Kidney glomerular epithelial cell (primary cell): ENCODE data around the gene EIF5.
A peak's percentile ranks its signal among the peaks of the same experiment; 100 is the strongest.

Experiments used
- DNase-seq: peaks from one replicate; lab custom pipeline; 2025; lab: John Stamatoyannopoulos, UW

EIF5 gene

GRCh38 chr14:103310576-103311095, 23.4 kb upstream of the EIF5 start:
- no peak for DNase-seq

GRCh38 chr14:103311171-103311997, 22.7 kb upstream of the EIF5 start:
- DNase-seq, result no peak

- DNase-seq, result no peak
Measured at GRCh38 chr14:103312006-103312635, 21.9 kb upstream of the EIF5 start.

GRCh38 chr14:103313704-103314103, 20.3 kb upstream of the EIF5 start:
- DNase-seq, result no peak

- no peak for DNase-seq
Measured at GRCh38 chr14:103314496-103315277, 19.4 kb upstream of the EIF5 start.

- DNase-seq, result no peak
Measured at GRCh38 chr14:103315351-103315911, 18.6 kb upstream of the EIF5 start.

GRCh38 chr14:103315941-103316340, 18.1 kb upstream of the EIF5 start:
- no peak for DNase-seq

GRCh38 chr14:103316721-103317121, 17.3 kb upstream of the EIF5 start:
- DNase-seq, result no peak

GRCh38 chr14:103317251-103317650, 16.8 kb upstream of the EIF5 start:
- DNase-seq, result no peak

GRCh38 chr14:103317976-103318580, 16.0 kb upstream of the EIF5 start:
- DNase-seq, result no peak

GRCh38 chr14:103318750-103319419, 15.2 kb upstream of the EIF5 start:
- DNase-seq, result no peak

GRCh38 chr14:103319422-103319821, 14.6 kb upstream of the EIF5 start:
- DNase-seq, result no peak

- DNase-seq, result no peak
Measured at GRCh38 chr14:103326078-103326477, 8.0 kb upstream of the EIF5 start.

- DNase-seq, result no peak
Measured at GRCh38 chr14:103328941-103329340, 5.1 kb upstream of the EIF5 start.

- peak; percentile 39 for DNase-seq
Measured at GRCh38 chr14:103329401-103330347, 4.4 kb upstream of the EIF5 start.

- no peak for DNase-seq
Measured at GRCh38 chr14:103330536-103330935, 3.5 kb upstream of the EIF5 start.

- DNase-seq, result no peak
Measured at GRCh38 chr14:103332143-103332919, 1.7 kb upstream of the EIF5 start.

GRCh38 chr14:103334644-103335622, 896 bp downstream of the EIF5 start:
- peak; percentile 43 for DNase-seq
